CD4-positive, alpha-beta memory T cell (primary cell): Measurements from ENCODE around the gene CUBN. TPM values are rescaled to one million over a fixed set of nuclear protein-coding genes. Genes with fewer than 3 reads are reported as not detected.

Experiments
- CTCF ChIA-PET: fragments of 350-600 bp; sonication (Branson Sonifier 250); formaldehyde crosslinking; loops from one replicate; lab custom pipeline; 2021; ENCODE audit warnings: inconsistent platforms; ENCODE audit not compliant: partially characterized antibody; lab: Charles Lee
- POLR2A ChIA-PET: fragments of 350-600 bp; sonication (Branson Sonifier 250); formaldehyde crosslinking; loops from one replicate; lab custom pipeline; 2021; ENCODE audit not compliant: partially characterized antibody; lab: Charles Lee
- DNase-seq, 5 donors: peaks; one replicate each; pipeline versions ENCODE4 v3.0.0 to v3.0.0-alpha.2; 2020 to 2022; ENCODE audit warnings: mixed read lengths in 1 of 5
- H3K27ac ChIP-seq: one replicate; pipeline ENCODE4 v1.7.0; 2013; ENCODE audit warnings: low read depth, low read length
- H3K27me3 ChIP-seq: 2 replicates; pipeline ENCODE4 v1.7.0; 2013; ENCODE audit warnings: mild to moderate bottlenecking, low read length, moderate library complexity; ENCODE audit not compliant: insufficient read depth
- H3K36me3 ChIP-seq: 2 replicates; pipeline ENCODE4 v1.7.0; 2013; ENCODE audit warnings: mild to moderate bottlenecking, low read length, moderate library complexity; ENCODE audit not compliant: insufficient read depth
- H3K4me1 ChIP-seq: 2 replicates; pipeline ENCODE4 v1.7.0; 2013; ENCODE audit warnings: mild to moderate bottlenecking, low read length, moderate library complexity; ENCODE audit not compliant: insufficient read depth
- H3K4me3 ChIP-seq, 2 donors: one replicate each; pipeline ENCODE4 v1.7.0; 2013; ENCODE audit warnings: low read length in 2 of 2, mild to moderate bottlenecking in 1 of 2
- H3K9me3 ChIP-seq, 2 donors: one replicate each; pipeline ENCODE4 v1.7.0; 2013; ENCODE audit warnings: low read length in 2 of 2, control low read depth in 1 of 2; ENCODE audit not compliant: control insufficient read depth in 1 of 2
- H3K27ac Mint-ChIP-seq, 7 donors: one replicate each; pipeline ENCODE4 v1.8.0; 2020 to 2021; ENCODE audit warnings: mixed read lengths in 7 of 7, mild to moderate bottlenecking in 6 of 7, inconsistent platforms in 3 of 7, moderate library complexity in 3 of 7
- H3K27me3 Mint-ChIP-seq, 2 donors: one replicate each; pipeline ENCODE4 v1.8.0; 2020 to 2021; ENCODE audit warnings: mixed read lengths in 2 of 2
- H3K36me3 Mint-ChIP-seq, 2 donors: one replicate each; pipeline ENCODE4 v1.8.0; 2020 to 2021; ENCODE audit warnings: mixed read lengths in 2 of 2, inconsistent platforms in 1 of 2, mild to moderate bottlenecking in 1 of 2
- H3K4me1 Mint-ChIP-seq, 4 donors: one replicate each; pipeline ENCODE4 v1.8.0; 2020 to 2021; ENCODE audit warnings: mixed read lengths in 4 of 4, mild to moderate bottlenecking in 1 of 4
- H3K4me3 Mint-ChIP-seq, 8 donors: one replicate each; pipeline ENCODE4 v1.8.0; 2020 to 2021; ENCODE audit warnings: mixed read lengths in 8 of 8, mild to moderate bottlenecking in 7 of 8, moderate library complexity in 6 of 8, inconsistent platforms in 3 of 8
- H3K9me3 Mint-ChIP-seq, 8 donors: one replicate each; pipeline ENCODE4 v1.8.0; 2020 to 2021; ENCODE audit warnings: mixed read lengths in 8 of 8, mild to moderate bottlenecking in 5 of 8, inconsistent platforms in 3 of 8, moderate library complexity in 1 of 8
- intact Hi-C: fragments of 100-400 bp; cut with micrococcal nuclease; formaldehyde crosslinking; loops from one replicate; pipeline ENCODE4 v1.15.1; 2023
- polyA plus RNA-seq, 2 donors: library from polyadenylated mRNA; unstranded; fragments of 300-500 nt; fragmentation: Illumina TruSeq; gene quantifications; one replicate each; pipeline ENCODE4 v1.2.3, GENCODE V29; 2021
- total RNA-seq, 2 experiments: library from RNA; stranded (reverse); gene quantifications; one replicate each; pipeline ENCODE4 v1.2.3, GENCODE V29; 2021

CUBN gene
- total and polyA plus RNA-seq, 4 experiments from 2014 or later = 0.49 to 10.9 (median 8.5) TPM; not detected in 1

GRCh38 chr10:16856567-16856966, 273.0 kb downstream of the CUBN start:
- ChIA-PET CTCF (interaction anchor here (2.8 kb wide), 1 partner anchor 400 kb away, joined by 12 read pairs; no protein-coding TSS in a partner anchor), POLR2A (no interaction called here)
- Histone ChIP-seq H3K4me3 (no peak overlapping the region), H3K27ac (no peak overlapping the region), H3K27me3 (no peaks in the 10 kb centered on the region), H3K9me3 (no peaks in the 10 kb centered on the region), H3K36me3 (no peaks in the 10 kb centered on the region), H3K4me1 (no peaks in the 10 kb centered on the region)
- H3K4me3 Mint-ChIP-seq = no peak overlapping the region
- no peak overlapping the region for H3K27ac Mint-ChIP-seq
- H3K36me3 Mint-ChIP-seq = peaks cover 3 to 9% of the 10 kb centered on the region in 2 donors
- H3K4me1 Mint-ChIP-seq = no peaks in the 10 kb centered on the region
- intact Hi-C loops = no loop called here
- no peak for DNase-seq
- H3K9me3 Mint-ChIP-seq = peaks cover 0 to 11% (median 0%) of the 10 kb centered on the region in 8 donors
- no peaks in the 10 kb centered on the region for H3K27me3 Mint-ChIP-seq

GRCh38 chr10:16856092-16856491, 273.5 kb downstream of the CUBN start:
- Histone ChIP-seq H3K9me3 (no peaks in the 10 kb centered on the region), H3K4me1 (no peaks in the 10 kb centered on the region), H3K27ac (no peak overlapping the region), H3K27me3 (no peaks in the 10 kb centered on the region), H3K4me3 (no peak overlapping the region), H3K36me3 (no peaks in the 10 kb centered on the region)
- Mint-ChIP-seq H3K27me3 (no peaks in the 10 kb centered on the region), H3K4me1 (no peaks in the 10 kb centered on the region), H3K4me3 (no peak overlapping the region), H3K27ac (no peak overlapping the region), H3K9me3 (peaks cover 0 to 11% (median 0%) of the 10 kb centered on the region in 8 donors), H3K36me3 (peaks cover 3 to 9% of the 10 kb centered on the region in 2 donors)
- intact Hi-C loops = no loop called here
- ChIA-PET CTCF (interaction anchor here (1.0 to 2.8 kb wide), 4 partner anchors 9 to 401 kb away, joined by 3 to 12 read pairs (median 4); no protein-coding TSS in a partner anchor), POLR2A (no interaction called here)
- DNase-seq = no peak

- Histone ChIP-seq H3K4me1 (no peaks in the 10 kb centered on the region), H3K27me3 (no peaks in the 10 kb centered on the region), H3K4me3 (no peak overlapping the region), H3K36me3 (no peaks in the 10 kb centered on the region), H3K9me3 (no peaks in the 10 kb centered on the region), H3K27ac (no peak overlapping the region)
- POLR2A ChIA-PET = no interaction called here
- DNase-seq = no peak
- CTCF ChIA-PET = interaction anchor here (1.5 to 2.8 kb wide), 3 partner anchors 10 to 402 kb away, joined by 4 to 12 read pairs (median 6); no protein-coding TSS in a partner anchor
- H3K27ac Mint-ChIP-seq = no peak overlapping the region
- H3K4me1 Mint-ChIP-seq = no peaks in the 10 kb centered on the region
- no peaks in the 10 kb centered on the region for H3K9me3 Mint-ChIP-seq
- no peak overlapping the region for H3K4me3 Mint-ChIP-seq
- H3K27me3 Mint-ChIP-seq = no peaks in the 10 kb centered on the region
- intact Hi-C loops = no loop called here
- peaks cover 1 to 3% of the 10 kb centered on the region in 2 donors for H3K36me3 Mint-ChIP-seq
Observed at GRCh38 chr10:16854623-16855022, 275.0 kb downstream of the CUBN start.

GRCh38 chr10:16853809-16854208, 275.8 kb downstream of the CUBN start:
- POLR2A ChIA-PET = interaction anchor here (1.4 kb wide), 1 partner anchor 377 kb away, joined by 3 read pairs; no protein-coding TSS in a partner anchor
- Mint-ChIP-seq H3K4me3 (no peak overlapping the region), H3K9me3 (no peaks in the 10 kb centered on the region), H3K36me3 (peaks cover 0 to 3% of the 10 kb centered on the region in 2 donors), H3K27me3 (no peaks in the 10 kb centered on the region), H3K4me1 (no peaks in the 10 kb centered on the region), H3K27ac (no peak overlapping the region)
- no peak for DNase-seq
- no peak overlapping the region for H3K27ac ChIP-seq
- H3K4me3 ChIP-seq = no peak overlapping the region
- intact Hi-C loops = no loop called here
- no peaks in the 10 kb centered on the region for H3K9me3 ChIP-seq
- CTCF ChIA-PET = interaction anchor here (1.5 to 1.9 kb wide), 3 partner anchors 10 to 401 kb away, joined by 6 to 8 read pairs (median 8); no protein-coding TSS in a partner anchor
- H3K27me3 ChIP-seq = no peaks in the 10 kb centered on the region
- no peaks in the 10 kb centered on the region for H3K4me1 ChIP-seq
- H3K36me3 ChIP-seq = no peaks in the 10 kb centered on the region

- H3K4me1 ChIP-seq = no peaks in the 10 kb centered on the region
- intact Hi-C loops = no loop called here
- no peaks in the 10 kb centered on the region for H3K36me3 ChIP-seq
- no peak overlapping the region for H3K4me3 Mint-ChIP-seq
- H3K27ac Mint-ChIP-seq = no peak overlapping the region
- no peaks in the 10 kb centered on the region for H3K27me3 ChIP-seq
- H3K9me3 ChIP-seq = no peaks in the 10 kb centered on the region
- H3K27me3 Mint-ChIP-seq = no peaks in the 10 kb centered on the region
- no peaks in the 10 kb centered on the region for H3K4me1 Mint-ChIP-seq
- CTCF ChIA-PET = interaction anchor here (0.8 to 1.9 kb wide), 7 partner anchors 9 to 405 kb away, joined by 3 to 8 read pairs (median 6); no protein-coding TSS in a partner anchor
- H3K36me3 Mint-ChIP-seq = peaks cover 0 to 3% of the 10 kb centered on the region in 2 donors
- H3K9me3 Mint-ChIP-seq = no peaks in the 10 kb centered on the region
- POLR2A ChIA-PET = interaction anchor here (0.6 to 1.4 kb wide), 2 partner anchors 175 to 377 kb away, joined by 3 read pairs; no protein-coding TSS in a partner anchor
- DNase-seq = peak in 1 of 5 donors; percentile 10
- no peak overlapping the region for H3K4me3 ChIP-seq
- H3K27ac ChIP-seq = no peak overlapping the region
Observed at GRCh38 chr10:16853201-16853600, 276.4 kb downstream of the CUBN start.

- Mint-ChIP-seq H3K27me3 (no peaks in the 10 kb centered on the region), H3K9me3 (no peaks in the 10 kb centered on the region)
- H3K27me3 ChIP-seq = no peaks in the 10 kb centered on the region
Observed at GRCh38 chr10:16852624-16853023, 277.0 kb downstream of the CUBN start.

GRCh38 chr10:16848562-16849154, 281.0 kb downstream of the CUBN start:
- Mint-ChIP-seq H3K4me1 (no peaks in the 10 kb centered on the region), H3K36me3 (no peaks in the 10 kb centered on the region), H3K27me3 (no peaks in the 10 kb centered on the region), H3K9me3 (no peaks in the 10 kb centered on the region), H3K4me3 (no peak overlapping the region), H3K27ac (no peak overlapping the region)
- Histone ChIP-seq H3K9me3 (no peaks in the 10 kb centered on the region), H3K27ac (no peak overlapping the region), H3K27me3 (no peaks in the 10 kb centered on the region), H3K36me3 (no peaks in the 10 kb centered on the region), H3K4me1 (no peaks in the 10 kb centered on the region), H3K4me3 (no peak overlapping the region)
- POLR2A ChIA-PET = no interaction called here
- no peak for DNase-seq
- CTCF ChIA-PET = interaction anchor here (0.6 to 1.6 kb wide), 5 partner anchors 21 to 410 kb away, joined by 3 to 7 read pairs (median 3); no protein-coding TSS in a partner anchor
- intact Hi-C loops = no loop called here

More at GRCh38 chr10:16852624-16853023, 277.0 kb downstream of the CUBN start:
- Histone ChIP-seq H3K9me3 (no peaks in the 10 kb centered on the region), H3K4me3 (no peak overlapping the region), H3K36me3 (no peaks in the 10 kb centered on the region), H3K4me1 (no peaks in the 10 kb centered on the region), H3K27ac (no peak overlapping the region)
- Mint-ChIP-seq H3K4me1 (no peaks in the 10 kb centered on the region), H3K36me3 (peaks cover 0 to 3% of the 10 kb centered on the region in 2 donors), H3K27ac (no peak overlapping the region), H3K4me3 (no peak overlapping the region)
- CTCF ChIA-PET = interaction anchor here (0.8 to 1.9 kb wide), 6 partner anchors 11 to 406 kb away, joined by 3 to 8 read pairs (median 6); no protein-coding TSS in a partner anchor
- DNase-seq = no peak
- POLR2A ChIA-PET = interaction anchor here (1.4 kb wide), 1 partner anchor 378 kb away, joined by 3 read pairs; no protein-coding TSS in a partner anchor
- intact Hi-C loops = no loop called here
